Measurements from ENCODE around the gene KLLN. TPM values are rescaled to one million over a fixed set of nuclear protein-coding genes. Genes with fewer than 3 reads are reported as not detected.
"Not testable (repeated sequence)": the region's sequence is repeated elsewhere in the genome, so short reads cannot be mapped to it uniquely, and the experiment has no call there.

The KLLN gene
- total RNA-seq, 4 donors from 2014 or later = 0.04 to 0.95 (median 0.40) TPM

GRCh38 chr10:87862679-87863052 lies 667 bp downstream of the KLLN start:
- peak overlapping the region; percentile 97 for H3K4me3 ChIP-seq (ENCODE audit: low read depth, poor library complexity, severe bottlenecking)
- TF ChIP-seq CTCF (IDR thresholded peaks at IDR 0.05) (no peak), POLR2A (IDR thresholded peaks at IDR 0.05) (no peak)
- WGBS, 2 donors = 1 to 2% methylated on average over 17 to 21 of the region's 21 CpGs
- intact Hi-C loops (cut with DNase I; ENCODE audit: low total_unique reads) = loop anchor here (10.0 kb wide), 1 partner anchor 522 kb away; no protein-coding TSS in a partner anchor
- no peak for DNase-seq (ENCODE audit: low spot score in 2 of 2)

- 0 to 2% methylated on average over 44 to 51 of the region's 57 CpGs for WGBS, 2 donors
Measured at GRCh38 chr10:87861953-87862678, 1.2 kb downstream of the KLLN start.

GRCh38 chr10:87861566-87861952 lies 1.8 kb downstream of the KLLN start:
- H3K4me3 ChIP-seq (ENCODE audit: low read depth, poor library complexity, severe bottlenecking) = peak overlapping the region; percentile 97
- 7 to 8% methylated on average over 14 to 16 of the region's 16 CpGs for WGBS, 2 donors
- intact Hi-C loops (cut with DNase I; ENCODE audit: low total_unique reads) = loop anchor here (10.0 kb wide), 1 partner anchor 523 kb away; no protein-coding TSS in a partner anchor
- peak; percentile 69 to 95 for DNase-seq (ENCODE audit: low spot score in 2 of 2)
- TF ChIP-seq CTCF (IDR thresholded peaks at IDR 0.05) (no peak), POLR2A (IDR thresholded peaks at IDR 0.05) (no peak)

More at GRCh38 chr10:87861953-87862678, 1.2 kb downstream of the KLLN start:
- peak; percentile 96 to 99 for DNase-seq (ENCODE audit: low spot score in 2 of 2)
- intact Hi-C loops (cut with DNase I; ENCODE audit: low total_unique reads) = loop anchor here (10.0 kb wide), 1 partner anchor 523 kb away; no protein-coding TSS in a partner anchor
- TF ChIP-seq CTCF (IDR thresholded peaks at IDR 0.05) = no peak
- TF ChIP-seq POLR2A (IDR thresholded peaks at IDR 0.05) = no peak
- peak overlapping the region; percentile 97 for H3K4me3 ChIP-seq (ENCODE audit: low read depth, poor library complexity, severe bottlenecking)

- no peak for TF ChIP-seq CTCF (IDR thresholded peaks at IDR 0.05)
- no peak for TF ChIP-seq POLR2A (IDR thresholded peaks at IDR 0.05)
- intact Hi-C loops (cut with DNase I; ENCODE audit: low total_unique reads) = loop anchor here (10.0 kb wide), 1 partner anchor 524 kb away; no protein-coding TSS in a partner anchor
- 76 to 82% methylated on average over 4 of the region's 4 CpGs for WGBS, 2 donors
- no peak overlapping the region for H3K4me3 ChIP-seq (ENCODE audit: low read depth, poor library complexity, severe bottlenecking)
- DNase-seq (ENCODE audit: low spot score in 2 of 2) = no peak
Measured at GRCh38 chr10:87860816-87861403, 2.4 kb downstream of the KLLN start.

- H3K4me3 ChIP-seq (ENCODE audit: low read depth, poor library complexity, severe bottlenecking) = no peak overlapping the region
- intact Hi-C loops (cut with DNase I; ENCODE audit: low total_unique reads) = loop anchor here (10.0 kb wide), 1 partner anchor 525 kb away; no protein-coding TSS in a partner anchor
- DNase-seq (ENCODE audit: low spot score in 2 of 2) = peak in 1 of 2 donors; percentile 55
- WGBS, 2 donors = 30 to 38% methylated on average over 3 of the region's 3 CpGs
- TF ChIP-seq CTCF (IDR thresholded peaks at IDR 0.05) = no peak
- no peak for TF ChIP-seq POLR2A (IDR thresholded peaks at IDR 0.05)
Measured at GRCh38 chr10:87860156-87860795, 3.1 kb downstream of the KLLN start.

- DNase-seq (ENCODE audit: low spot score in 2 of 2); H3K4me3 ChIP-seq (ENCODE audit: low read depth, poor library complexity, severe bottlenecking): not testable (repeated sequence)
- 78 to 91% methylated on average over 4 of the region's 4 CpGs for WGBS, 2 donors
- intact Hi-C loops (cut with DNase I; ENCODE audit: low total_unique reads) = loop anchor here (10.0 kb wide), 1 partner anchor 699 kb away; no protein-coding TSS in a partner anchor
Measured at GRCh38 chr10:87855665-87856064, 7.7 kb downstream of the KLLN start.

- intact Hi-C loops (cut with DNase I; ENCODE audit: low total_unique reads) = loop anchor here (10.0 kb wide), 1 partner anchor 700 kb away; no protein-coding TSS in a partner anchor
- not testable (repeated sequence) for H3K4me3 ChIP-seq (ENCODE audit: low read depth, poor library complexity, severe bottlenecking); DNase-seq (ENCODE audit: low spot score in 2 of 2)
- 96 to 97% methylated on average over 5 of the region's 5 CpGs for WGBS, 2 donors
Measured at GRCh38 chr10:87855247-87855646, 8.1 kb downstream of the KLLN start.
